Activated naive CD4-positive, alpha-beta T cell treated with anti-CD3 and anti-CD28 coated beads, Interleukin-2, amount 50 U/mL, for 72 hours (primary cell): Measurements from ENCODE around the gene C1orf198. TPM values are rescaled to one million over a fixed set of nuclear protein-coding genes. Genes with fewer than 3 reads are reported as not detected.

Experiments
- ATAC-seq, 2 donors: fragments of 150-1000 bp; cut with Tn5 transposase; 2 replicates each; pipeline ENCODE4 v1.10.0; 2021; ENCODE audit warnings: mild to moderate bottlenecking in 2 of 2, moderate library complexity in 2 of 2
- DNase-seq, 2 donors: peaks; one replicate each; pipeline ENCODE4 v3.0.0; 2021 to 2022; ENCODE audit warnings: low spot score in 2 of 2
- H3K27ac Mint-ChIP-seq, 2 donors: one replicate each; pipeline ENCODE4 v1.8.0; 2022; ENCODE audit warnings: mild to moderate bottlenecking in 2 of 2, mixed read lengths in 2 of 2
- H3K36me3 Mint-ChIP-seq, 2 donors: one replicate each; pipeline ENCODE4 v1.8.0; 2022; ENCODE audit warnings: mixed read lengths in 2 of 2
- H3K9me3 Mint-ChIP-seq, 2 donors: one replicate each; pipeline ENCODE4 v1.8.0; 2022; ENCODE audit warnings: mixed read lengths in 2 of 2
- total RNA-seq, 2 donors: library from RNA; stranded (reverse); gene quantifications; one replicate each; pipeline ENCODE4 v1.2.3, GENCODE V29; 2022

The C1orf198 gene
- total RNA-seq, 2 donors from 2014 or later, result 5.4 to 8.8 TPM

- ATAC-seq (no peak), DNase-seq (no peak)
- no peaks in the 10 kb centered on the region for H3K36me3 Mint-ChIP-seq
- no peak overlapping the region for H3K27ac Mint-ChIP-seq
- peaks cover 0 to 12% of the 10 kb centered on the region in 2 donors for H3K9me3 Mint-ChIP-seq
Observed at GRCh38 chr1:230831771-230832170, 36.5 kb downstream of the C1orf198 start.

- ATAC-seq, result no peak
- Mint-ChIP-seq H3K36me3 (no peaks in the 10 kb centered on the region), H3K27ac (no peak overlapping the region), H3K9me3 (peaks cover 0 to 12% of the 10 kb centered on the region in 2 donors)
- DNase-seq, result no peak
Observed at GRCh38 chr1:230828421-230828820, 39.9 kb downstream of the C1orf198 start.

- DNase-seq (no peak), ATAC-seq (no peak)
- Mint-ChIP-seq H3K36me3 (no peaks in the 10 kb centered on the region), H3K9me3 (peaks cover 0 to 12% of the 10 kb centered on the region in 2 donors), H3K27ac (no peak overlapping the region)
Observed at GRCh38 chr1:230827801-230828200, 40.5 kb downstream of the C1orf198 start.

- no peak for DNase-seq
- ATAC-seq, result no peak
- Mint-ChIP-seq H3K27ac (no peak overlapping the region), H3K36me3 (no peaks in the 10 kb centered on the region), H3K9me3 (peaks cover 0 to 10% of the 10 kb centered on the region in 2 donors)
Observed at GRCh38 chr1:230827081-230827681, 41.1 kb downstream of the C1orf198 start.

- peaks cover 0 to 6% of the 10 kb centered on the region in 2 donors for H3K9me3 Mint-ChIP-seq
- DNase-seq, result no peak
- no peak for ATAC-seq
- H3K27ac Mint-ChIP-seq, result no peak overlapping the region
- H3K36me3 Mint-ChIP-seq, result no peaks in the 10 kb centered on the region
Observed at GRCh38 chr1:230826166-230826875, 42.0 kb downstream of the C1orf198 start.

- Mint-ChIP-seq H3K9me3 (peaks cover 0 to 3% of the 10 kb centered on the region in 2 donors), H3K27ac (no peak overlapping the region), H3K36me3 (no peaks in the 10 kb centered on the region)
- ATAC-seq, result no peak
- no peak for DNase-seq
Observed at GRCh38 chr1:230825761-230826160, 42.6 kb downstream of the C1orf198 start.

GRCh38 chr1:230824919-230825721 is 43.2 kb downstream of the C1orf198 start:
- H3K27ac Mint-ChIP-seq, result no peak overlapping the region
- no peak for DNase-seq
- no peaks in the 10 kb centered on the region for H3K9me3 Mint-ChIP-seq
- ATAC-seq, result no peak
- no peaks in the 10 kb centered on the region for H3K36me3 Mint-ChIP-seq

- ATAC-seq (no peak), DNase-seq (no peak)
- Mint-ChIP-seq H3K27ac (no peak overlapping the region), H3K36me3 (no peaks in the 10 kb centered on the region), H3K9me3 (no peaks in the 10 kb centered on the region)
Observed at GRCh38 chr1:230824551-230824918, 43.8 kb downstream of the C1orf198 start.

- no peak for ATAC-seq
- no peak for DNase-seq
- no peaks in the 10 kb centered on the region for H3K9me3 Mint-ChIP-seq
- no peaks in the 10 kb centered on the region for H3K36me3 Mint-ChIP-seq
- H3K27ac Mint-ChIP-seq, result no peak overlapping the region
Observed at GRCh38 chr1:230823931-230824381, 44.4 kb downstream of the C1orf198 start.

- Mint-ChIP-seq H3K36me3 (no peaks in the 10 kb centered on the region), H3K27ac (no peak overlapping the region), H3K9me3 (no peaks in the 10 kb centered on the region)
- DNase-seq, result no peak
- no peak for ATAC-seq
Observed at GRCh38 chr1:230823426-230823825, 44.9 kb downstream of the C1orf198 start.

GRCh38 chr1:230822092-230822581 is 46.2 kb downstream of the C1orf198 start:
- no peak for DNase-seq
- Mint-ChIP-seq H3K36me3 (no peaks in the 10 kb centered on the region), H3K27ac (no peak overlapping the region), H3K9me3 (no peaks in the 10 kb centered on the region)
- ATAC-seq, result no peak

GRCh38 chr1:230821346-230821745 is 47.0 kb downstream of the C1orf198 start:
- H3K27ac Mint-ChIP-seq, result no peak overlapping the region
- no peak for DNase-seq
- no peaks in the 10 kb centered on the region for H3K9me3 Mint-ChIP-seq
- H3K36me3 Mint-ChIP-seq, result no peaks in the 10 kb centered on the region
- no peak for ATAC-seq

- DNase-seq, result no peak
- Mint-ChIP-seq H3K36me3 (no peaks in the 10 kb centered on the region), H3K9me3 (no peaks in the 10 kb centered on the region), H3K27ac (no peak overlapping the region)
- no peak for ATAC-seq
Observed at GRCh38 chr1:230820568-230820967, 47.8 kb downstream of the C1orf198 start.

GRCh38 chr1:230819976-230820375 is 48.3 kb downstream of the C1orf198 start:
- ATAC-seq, result no peak
- no peaks in the 10 kb centered on the region for H3K9me3 Mint-ChIP-seq
- DNase-seq, result no peak
- no peak overlapping the region for H3K27ac Mint-ChIP-seq
- no peaks in the 10 kb centered on the region for H3K36me3 Mint-ChIP-seq

GRCh38 chr1:230818901-230819300 is 49.4 kb downstream of the C1orf198 start:
- H3K27ac Mint-ChIP-seq, result no peak overlapping the region
- ATAC-seq (no peak), DNase-seq (no peak)
- H3K9me3 Mint-ChIP-seq, result peaks cover 0 to 2% of the 10 kb centered on the region in 2 donors
- peaks cover 0 to under 1% of the 10 kb centered on the region in 2 donors for H3K36me3 Mint-ChIP-seq

- Mint-ChIP-seq H3K27ac (no peak overlapping the region), H3K9me3 (peaks cover under 1 to 8% of the 10 kb centered on the region in 2 donors), H3K36me3 (peaks cover 0 to 6% of the 10 kb centered on the region in 2 donors)
- no peak for ATAC-seq
- no peak for DNase-seq
Observed at GRCh38 chr1:230818367-230818766, 50.0 kb downstream of the C1orf198 start.

GRCh38 chr1:230816018-230816417 is 52.3 kb downstream of the C1orf198 start:
- ATAC-seq, result no peak
- no peak for DNase-seq
- Mint-ChIP-seq H3K9me3 (peaks cover 9 to 18% of the 10 kb centered on the region in 2 donors), H3K27ac (no peak overlapping the region), H3K36me3 (peaks cover 6 to 17% of the 10 kb centered on the region in 2 donors)
